NT2/D1 (cell line): ENCODE data around the gene MAP9.

Source experiments
- DNase-seq: peaks from one replicate; pipeline ENCODE4 v3.0.0-alpha.2; 2011; ENCODE audit warnings: low read depth, low spot score
- H3K27me3 ChIP-seq: 2 replicates; pipeline ENCODE4 v1.6.0; 2011; ENCODE audit warnings: mild to moderate bottlenecking; ENCODE audit not compliant: insufficient read length, insufficient read depth
- H3K36me3 ChIP-seq: 2 replicates; pipeline ENCODE4 v1.6.1; 2011; ENCODE audit warnings: mild to moderate bottlenecking, low read length, mixed read lengths; ENCODE audit not compliant: insufficient read depth, insufficient read length
- H3K4me1 ChIP-seq: 2 replicates; pipeline ENCODE4 v1.5.1; 2011; ENCODE audit not compliant: insufficient read depth, insufficient read length
- H3K4me3 ChIP-seq: 2 replicates; pipeline ENCODE4 v1.5.1; 2011; ENCODE audit warnings: low read depth; ENCODE audit not compliant: insufficient read length
- H3K9ac ChIP-seq: 2 replicates; pipeline ENCODE4 v1.6.0; 2011; ENCODE audit warnings: low read depth; ENCODE audit not compliant: insufficient read length
- H3K9me3 ChIP-seq: 2 replicates; pipeline ENCODE4 v1.5.1; 2011; ENCODE audit warnings: mild to moderate bottlenecking, low read length; ENCODE audit not compliant: insufficient read depth
- SUZ12 ChIP-seq: IDR thresholded peaks from 2 replicates; pipeline ENCODE4 v1.6.1; 2011; ENCODE audit not compliant: insufficient read length, insufficient read depth; ENCODE audit errors: extremely low read depth
- YY1 ChIP-seq: IDR thresholded peaks from 2 replicates; pipeline ENCODE4 v1.6.1; 2011; ENCODE audit not compliant: insufficient read length, insufficient read depth
- ZNF274 ChIP-seq: IDR thresholded peaks from 2 replicates; pipeline ENCODE4 v1.6.1; 2011; ENCODE audit warnings: mild to moderate bottlenecking, low read depth, low read length

Gene MAP9

DNA sequence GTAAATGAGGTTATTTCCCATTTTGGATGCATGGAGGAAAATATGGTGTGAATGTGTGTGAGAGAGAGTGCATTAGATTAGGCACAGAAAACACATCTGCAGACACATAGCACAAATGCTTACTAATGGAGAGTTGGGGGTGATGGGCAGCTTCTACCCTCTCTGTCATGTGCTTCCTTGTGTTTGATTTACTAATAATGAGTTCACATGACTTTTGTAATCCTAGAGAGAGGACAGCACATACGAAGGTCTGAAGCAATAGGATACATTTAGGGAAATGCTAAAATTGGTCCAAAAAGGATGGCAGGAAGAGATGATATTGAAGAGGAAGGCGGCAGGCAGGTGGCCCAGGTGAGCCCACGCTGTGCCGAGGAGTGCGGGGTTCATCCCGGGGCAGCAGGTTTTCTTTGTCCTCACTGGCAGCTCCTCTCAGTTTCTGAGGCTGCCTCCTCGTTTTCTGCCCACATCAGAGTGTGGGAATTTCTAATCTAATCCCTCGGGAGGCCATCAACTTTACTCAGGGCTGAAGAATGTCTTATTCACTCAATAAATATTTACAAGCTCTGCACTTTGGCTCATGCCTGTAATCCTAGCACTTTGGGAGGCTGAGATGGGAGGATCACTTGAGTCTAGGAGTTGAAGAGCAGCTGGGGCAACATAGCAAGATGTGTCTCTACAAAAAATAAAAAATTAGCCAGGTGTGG lies 15.9 kb upstream of the MAP9 start:
- Histone ChIP-seq H3K27me3 (no peaks in the 10 kb centered on the region), H3K9me3 (no peaks in the 10 kb centered on the region), H3K9ac (no peak overlapping the region), H3K4me1 (no peaks in the 10 kb centered on the region), H3K4me3 (no peak overlapping the region), H3K36me3 (no peaks in the 10 kb centered on the region)
- TF ChIP-seq ZNF274 (no peak), YY1 (no peak), SUZ12 (no peak)
- no peak for DNase-seq

DNA sequence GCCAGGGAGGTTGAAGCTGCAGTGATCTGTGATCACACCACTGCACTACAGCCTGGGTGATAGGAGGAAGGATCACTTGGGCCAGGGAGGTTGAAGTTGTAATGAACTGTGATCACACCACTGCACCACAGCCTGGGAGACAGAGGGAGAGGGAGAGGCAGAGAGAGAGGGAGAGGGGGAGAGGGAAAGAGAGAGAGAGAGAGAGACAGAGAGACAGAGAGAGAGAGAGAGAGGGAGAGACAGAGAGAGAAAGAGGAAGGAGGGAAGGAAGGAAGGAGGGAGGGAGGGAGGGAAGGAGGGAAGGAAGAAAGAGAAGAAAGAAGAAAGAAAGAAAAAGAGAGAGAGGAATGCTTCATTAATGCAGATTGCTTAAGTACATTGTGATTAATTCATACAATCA lies 15.2 kb upstream of the MAP9 start:
- H3K4me3 ChIP-seq, result no peak overlapping the region
- H3K9ac ChIP-seq, result no peak overlapping the region
- no peaks in the 10 kb centered on the region for H3K36me3 ChIP-seq
- H3K9me3 ChIP-seq, result no peaks in the 10 kb centered on the region
- DNase-seq, result no peak
- H3K27me3 ChIP-seq, result no peaks in the 10 kb centered on the region
- no peaks in the 10 kb centered on the region for H3K4me1 ChIP-seq
- no peak for TF ChIP-seq ZNF274
- TF ChIP-seq YY1, result no peak
- TF ChIP-seq SUZ12, result no peak

DNA sequence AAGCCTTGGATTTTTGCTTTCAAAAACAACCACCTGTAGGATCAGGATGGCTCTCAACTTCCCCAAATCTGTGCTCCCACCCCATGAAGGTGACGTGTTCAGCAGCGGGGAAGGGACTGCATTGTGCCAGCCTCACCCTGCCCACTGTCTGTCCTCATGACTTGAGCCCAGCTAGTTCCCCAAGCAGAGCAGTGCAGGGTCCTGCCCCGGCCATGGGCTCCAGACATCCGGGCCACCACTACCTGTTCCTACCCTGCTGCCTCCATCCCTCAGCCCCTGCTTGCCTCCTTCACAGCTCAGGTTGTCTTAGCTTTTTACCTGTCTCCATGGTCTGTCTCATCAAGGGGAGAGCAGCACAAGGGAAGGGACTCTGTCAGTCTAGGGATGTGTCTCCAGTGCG lies 11.4 kb upstream of the MAP9 start:
- no peak overlapping the region for H3K9ac ChIP-seq
- H3K36me3 ChIP-seq, result no peaks in the 10 kb centered on the region
- DNase-seq, result no peak
- H3K4me1 ChIP-seq, result no peaks in the 10 kb centered on the region
- no peak overlapping the region for H3K4me3 ChIP-seq
- H3K9me3 ChIP-seq, result no peaks in the 10 kb centered on the region
- no peak for TF ChIP-seq SUZ12
- TF ChIP-seq YY1, result no peak
- no peak for TF ChIP-seq ZNF274
- no peaks in the 10 kb centered on the region for H3K27me3 ChIP-seq

DNA sequence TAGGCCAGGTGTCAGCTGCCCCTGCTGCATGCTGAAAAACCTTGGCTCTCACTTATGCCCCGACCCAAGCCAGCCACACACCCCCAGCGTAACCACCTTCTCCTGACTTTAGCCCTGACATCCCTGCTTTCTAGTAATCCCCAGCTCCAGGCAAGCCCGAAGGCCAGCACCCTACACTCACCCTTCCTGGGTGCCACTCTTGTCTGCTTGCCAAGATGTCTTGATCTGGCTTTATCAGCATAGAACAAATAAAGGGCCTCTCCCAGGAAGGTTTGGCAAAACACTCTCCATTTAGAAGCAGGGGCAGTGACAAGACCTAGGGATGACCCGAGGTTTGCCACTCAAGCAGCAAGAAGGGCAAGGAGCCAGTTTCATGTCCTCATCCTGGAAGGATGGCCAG lies 6.8 kb upstream of the MAP9 start:
- Histone ChIP-seq H3K9ac (no peak overlapping the region), H3K27me3 (no peaks in the 10 kb centered on the region), H3K4me3 (no peak overlapping the region), H3K9me3 (no peaks in the 10 kb centered on the region), H3K4me1 (no peaks in the 10 kb centered on the region), H3K36me3 (no peaks in the 10 kb centered on the region)
- TF ChIP-seq YY1, result no peak
- TF ChIP-seq ZNF274, result no peak
- no peak for TF ChIP-seq SUZ12
- DNase-seq, result no peak

DNA sequence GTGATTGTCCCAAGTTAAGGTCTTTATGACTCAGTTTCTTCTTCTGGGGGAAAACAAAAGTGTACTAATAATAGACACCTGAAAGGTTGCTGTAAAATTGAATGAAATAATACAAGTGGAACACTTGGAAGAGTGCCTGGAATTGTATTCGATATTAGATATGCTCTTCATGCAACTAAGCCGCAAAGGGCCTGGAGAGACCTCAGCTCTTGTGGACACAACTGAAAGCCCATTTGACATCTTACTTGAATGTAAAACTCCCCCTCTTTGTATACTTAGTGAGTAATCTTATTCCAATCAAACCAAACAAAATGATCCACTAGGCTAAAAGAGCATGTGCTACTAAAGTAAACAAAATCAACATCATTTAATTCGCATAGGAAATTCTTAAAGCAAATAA lies 511 bp upstream of the MAP9 start:
- H3K9ac ChIP-seq, result no peak overlapping the region
- H3K27me3 ChIP-seq, result no peaks in the 10 kb centered on the region
- TF ChIP-seq SUZ12, result no peak
- TF ChIP-seq YY1, result no peak
- no peak for TF ChIP-seq ZNF274
- no peaks in the 10 kb centered on the region; the same call in 1 of the 2 replicates for H3K9me3 ChIP-seq
- H3K36me3 ChIP-seq, result peaks cover 4% of the 10 kb centered on the region
- no peak overlapping the region for H3K4me3 ChIP-seq
- no peak for DNase-seq
- H3K4me1 ChIP-seq, result no peaks in the 10 kb centered on the region

DNA sequence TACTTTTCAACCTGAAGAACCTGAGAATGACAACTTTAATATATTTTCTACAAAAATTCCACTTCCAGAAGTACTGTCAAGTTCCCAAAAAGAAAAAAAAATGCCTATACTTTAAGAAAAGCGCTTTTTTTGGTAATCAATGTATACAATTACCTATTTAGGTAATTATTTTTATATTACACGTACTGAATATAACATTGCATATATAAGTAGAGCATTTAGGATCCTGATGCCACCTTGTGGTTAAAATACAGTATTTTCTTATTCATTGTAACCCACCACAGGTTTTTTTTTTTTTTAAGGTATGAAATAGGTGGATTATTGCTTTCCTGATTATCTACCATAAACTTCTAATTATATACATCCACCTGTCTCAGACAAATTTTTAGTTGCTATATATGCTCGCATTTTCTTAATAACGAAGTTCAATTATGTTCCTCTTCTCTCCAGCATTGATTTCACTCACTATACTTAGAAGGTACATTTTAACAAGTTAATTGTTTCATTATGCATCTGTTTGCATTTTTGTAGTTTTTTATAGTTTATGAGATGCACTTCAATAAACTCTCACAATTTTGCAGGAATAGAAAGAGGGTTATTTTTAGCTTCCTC lies 5.2 kb downstream of the MAP9 start:
- H3K9me3 ChIP-seq, result no peaks in the 10 kb centered on the region
- H3K9ac ChIP-seq, result no peak overlapping the region
- no peak for TF ChIP-seq ZNF274
- no peak for TF ChIP-seq YY1
- no peak for TF ChIP-seq SUZ12
- no peak for DNase-seq
- H3K36me3 ChIP-seq, result peaks cover 10% of the 10 kb centered on the region
- H3K27me3 ChIP-seq, result no peaks in the 10 kb centered on the region
- no peak overlapping the region for H3K4me3 ChIP-seq
- H3K4me1 ChIP-seq, result no peaks in the 10 kb centered on the region

DNA sequence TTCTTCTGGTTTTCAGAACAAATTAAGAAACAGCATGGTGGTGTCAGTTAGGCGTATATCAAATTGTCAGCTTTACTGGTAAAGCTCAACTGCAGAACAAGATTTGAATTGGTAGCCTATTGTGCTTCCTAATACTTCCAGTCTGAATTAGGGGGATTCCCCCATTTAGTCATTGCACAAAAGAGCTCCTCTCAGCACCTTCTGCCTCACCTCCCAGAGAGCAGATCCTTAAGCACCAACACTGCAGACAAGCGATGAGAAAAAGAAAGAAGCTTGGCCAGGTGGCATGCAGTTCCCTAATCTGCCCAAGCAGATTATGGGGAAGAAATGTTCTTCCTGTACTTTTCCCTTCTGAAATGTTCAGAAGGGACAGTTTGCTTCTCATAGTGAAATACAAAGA lies 9.2 kb downstream of the MAP9 start:
- H3K36me3 ChIP-seq, result peaks cover 8% of the 10 kb centered on the region
- H3K9ac ChIP-seq, result no peak overlapping the region
- H3K4me1 ChIP-seq, result no peaks in the 10 kb centered on the region
- H3K9me3 ChIP-seq, result no peaks in the 10 kb centered on the region
- TF ChIP-seq SUZ12 (no peak), YY1 (no peak), ZNF274 (no peak)
- DNase-seq, result no peak
- no peaks in the 10 kb centered on the region for H3K27me3 ChIP-seq
- H3K4me3 ChIP-seq, result no peak overlapping the region
